Gastrocnemius medialis (tissue), 4 donors: Measurements from ENCODE around the gene KRTAP12-3.

Experiments
- CTCF ChIP-seq, 5 experiments: fragments of 450-650 bp in 3 of 5; fragments of 200-600 bp in 2 of 5; sonication (generic) in 2 of 5; IDR thresholded peaks in 4 of 5; conservative IDR thresholded peaks in 1 of 5; 1 replicate in 4 of 5; 2 replicates in 1 of 5; pipeline ENCODE4 v1.5.1; 2016 to 2019; ENCODE audit warnings: antibody characterized with exemption in 5 of 5, mild to moderate bottlenecking in 3 of 5, moderate library complexity in 3 of 5
- POLR2A ChIP-seq, 2 donors: fragments of 450-650 bp; IDR thresholded peaks; one replicate each; pipeline ENCODE4 v1.6.1; 2017; ENCODE audit warnings: antibody characterized with exemption in 2 of 2, mild to moderate bottlenecking in 2 of 2, moderate library complexity in 2 of 2

GRCh38 chr21:44609193-44609592, 48.5 kb upstream of the KRTAP12-3 start:
- TF ChIP-seq POLR2A (IDR thresholded peaks at IDR 0.05) (no peak), CTCF (IDR thresholded peaks at IDR 0.05 in 4 of 5, conservative IDR thresholded peaks at IDR 0.05 in 1 of 5) (no peak)
